Activated T-cell treated with anti-CD3 and anti-CD28 coated beads, Interleukin-2, amount 50 U/mL, for 48 hours (primary cell): ENCODE results near the gene CCDC170.

Experiments used
- DNase-seq, 2 experiments: peaks; one replicate each; pipeline ENCODE4 v3.0.0-alpha.2; 2020

The CCDC170 gene

DNA sequence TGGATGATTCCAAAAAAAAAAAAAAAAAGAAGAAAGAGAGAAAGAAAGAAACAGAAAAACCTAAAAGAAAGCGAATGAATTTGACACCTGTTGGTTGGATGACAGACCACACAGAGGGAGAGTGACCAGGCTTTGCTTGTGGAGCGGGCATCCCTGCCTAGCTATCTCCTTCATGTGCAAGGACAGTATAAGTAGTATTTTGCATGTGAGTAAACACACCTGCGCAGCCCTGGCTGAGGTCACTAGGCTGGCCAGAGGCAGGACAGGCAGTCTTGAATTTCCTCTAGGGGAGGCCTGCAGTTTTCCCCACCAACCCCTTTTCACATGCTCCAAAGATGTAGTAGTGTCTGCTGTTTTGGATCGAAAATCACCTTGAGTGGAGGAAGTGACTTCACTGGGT lies 126.4 kb downstream of the CCDC170 start:
- DNase-seq, result no peak

DNA sequence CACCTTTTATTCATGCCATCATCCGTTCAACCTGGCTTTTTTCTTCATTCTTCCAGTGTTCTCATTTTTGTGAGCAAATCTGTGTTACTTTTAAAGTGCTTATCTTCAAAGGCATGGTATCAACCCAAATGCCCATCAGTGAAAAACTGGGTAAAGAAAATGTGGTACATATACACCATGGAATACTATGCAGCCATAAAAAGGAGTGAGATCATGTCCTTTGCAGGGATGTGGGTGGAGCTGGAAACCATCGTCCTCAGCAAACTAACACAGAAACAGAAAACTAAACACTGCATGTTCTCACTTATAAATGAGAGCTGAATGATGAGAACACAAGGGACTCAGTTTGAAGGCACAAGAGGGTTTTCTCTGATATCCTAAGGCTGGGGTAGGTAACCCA lies 130.3 kb downstream of the CCDC170 start:
- no peak for DNase-seq

DNA sequence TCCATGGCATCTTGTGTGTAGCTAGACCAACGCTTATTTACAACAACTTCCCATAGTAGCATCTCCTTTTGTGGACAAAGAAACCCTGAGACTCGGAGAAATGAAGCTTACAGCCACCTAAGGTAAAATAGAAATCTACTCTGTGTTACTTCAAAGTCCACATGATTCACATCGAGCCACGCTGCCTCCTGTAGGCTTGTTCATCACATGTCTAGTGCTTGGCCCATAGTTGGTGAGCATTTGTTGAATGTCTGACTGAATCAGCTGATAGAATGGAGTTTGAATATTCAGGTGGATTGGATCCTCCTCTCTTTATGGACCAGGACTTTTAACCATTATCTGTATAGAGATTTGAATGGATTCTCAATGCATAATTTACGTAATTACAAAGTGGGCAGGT lies 130.7 kb downstream of the CCDC170 start:
- no peak for DNase-seq

DNA sequence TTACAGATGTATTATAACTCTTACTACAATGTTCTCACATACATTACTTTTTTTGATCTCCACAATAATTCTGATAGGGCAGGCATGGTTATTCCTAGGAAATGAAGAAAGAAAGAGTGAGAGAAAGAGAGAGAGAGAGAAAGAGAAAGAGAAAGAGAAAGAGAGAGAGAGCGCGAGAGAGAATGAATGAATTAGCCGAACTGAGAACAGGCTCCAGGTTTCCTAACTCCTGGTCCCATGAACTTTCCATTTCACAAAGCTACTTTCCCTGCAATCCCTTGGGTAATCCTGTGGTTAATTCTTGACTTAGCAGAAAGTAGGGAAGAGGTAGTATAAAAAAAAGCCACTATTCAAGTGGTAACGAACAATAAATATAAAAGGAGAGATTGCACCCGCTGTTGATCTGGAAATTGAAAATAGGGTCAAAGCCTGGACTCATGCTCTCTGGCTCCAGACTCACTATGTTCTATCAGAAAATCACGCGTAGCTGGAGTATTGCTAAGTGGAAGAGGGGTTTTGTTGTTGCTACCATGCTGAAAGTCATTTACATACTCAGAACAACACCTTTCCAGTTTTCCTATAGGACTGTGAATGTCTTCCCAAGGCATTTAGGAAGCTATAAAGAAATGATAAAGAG lies 131.2 kb downstream of the CCDC170 start:
- no peak for DNase-seq

DNA sequence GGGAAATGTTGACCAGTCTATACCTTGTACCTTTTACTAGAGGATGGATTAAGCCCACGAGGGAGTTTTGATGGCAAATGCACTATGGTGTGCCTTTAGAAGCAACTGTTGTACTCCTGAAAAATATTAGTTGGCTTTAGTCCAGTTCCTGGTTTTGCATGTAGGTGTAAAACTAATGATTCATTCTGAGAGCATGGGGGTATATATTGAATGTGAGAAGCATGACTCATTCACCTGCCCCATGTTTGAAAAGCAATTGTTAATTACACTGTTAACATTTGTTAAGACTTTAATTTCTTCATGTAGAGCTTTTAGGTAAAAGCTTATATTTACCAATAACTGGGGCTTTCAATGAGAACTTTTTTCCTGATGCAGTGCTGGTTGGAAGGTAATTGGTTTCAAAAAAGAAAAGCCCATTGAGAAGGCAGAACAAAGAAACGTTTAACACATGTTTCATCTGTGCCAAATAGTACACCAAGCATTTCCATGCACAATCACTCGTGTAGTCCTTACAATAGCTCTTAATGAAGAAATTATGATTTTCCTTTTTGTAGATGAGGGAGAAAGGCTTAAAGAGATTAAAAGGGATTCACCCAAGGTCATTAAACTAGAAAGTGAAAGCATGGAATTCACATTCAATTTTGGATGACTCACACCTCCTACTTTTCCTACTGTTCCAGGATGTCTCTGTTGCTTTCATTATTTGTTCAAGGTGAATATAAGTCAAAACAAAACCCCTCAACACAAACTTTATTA lies 134.1 kb downstream of the CCDC170 start:
- DNase-seq, result no peak

DNA sequence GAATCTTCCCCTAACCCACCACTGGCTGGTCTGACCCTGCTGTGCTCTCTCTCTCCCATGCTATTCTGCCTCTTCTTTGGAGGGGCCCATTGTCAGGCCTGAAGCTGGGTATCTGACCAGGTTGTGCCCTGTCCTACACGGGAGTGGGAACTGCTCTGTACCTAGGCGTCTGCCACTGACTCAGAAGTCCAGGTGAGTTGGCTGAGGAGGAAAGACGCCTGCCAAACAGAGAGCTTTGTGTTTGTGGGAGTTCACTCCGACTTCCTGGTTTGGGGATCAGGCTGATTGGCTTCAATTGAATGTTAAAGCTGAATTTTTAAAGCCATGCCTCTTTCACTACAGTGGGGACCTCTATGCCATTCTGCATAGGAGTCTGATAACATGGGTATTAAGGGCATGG lies 136.0 kb downstream of the CCDC170 start:
- no peak for DNase-seq

DNA sequence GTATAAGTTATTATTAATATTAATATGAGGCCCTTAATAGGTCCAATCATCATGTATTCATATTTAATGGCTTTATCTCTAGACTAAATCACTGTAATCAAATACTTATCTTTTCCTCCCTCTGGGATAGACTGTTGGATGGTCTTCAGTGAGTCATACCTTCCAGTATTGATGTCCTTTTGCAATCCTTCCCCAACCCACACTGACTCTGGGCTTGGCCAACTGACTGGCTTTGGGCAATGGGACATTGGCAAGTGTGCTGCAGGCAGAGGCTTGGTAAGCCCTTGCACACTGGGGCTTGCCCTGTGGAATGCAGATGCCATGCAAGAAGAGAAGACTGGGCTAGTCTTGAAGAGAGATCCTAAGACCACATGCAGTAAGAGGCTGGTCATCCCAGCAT lies 136.6 kb downstream of the CCDC170 start:
- DNase-seq, result no peak

DNA sequence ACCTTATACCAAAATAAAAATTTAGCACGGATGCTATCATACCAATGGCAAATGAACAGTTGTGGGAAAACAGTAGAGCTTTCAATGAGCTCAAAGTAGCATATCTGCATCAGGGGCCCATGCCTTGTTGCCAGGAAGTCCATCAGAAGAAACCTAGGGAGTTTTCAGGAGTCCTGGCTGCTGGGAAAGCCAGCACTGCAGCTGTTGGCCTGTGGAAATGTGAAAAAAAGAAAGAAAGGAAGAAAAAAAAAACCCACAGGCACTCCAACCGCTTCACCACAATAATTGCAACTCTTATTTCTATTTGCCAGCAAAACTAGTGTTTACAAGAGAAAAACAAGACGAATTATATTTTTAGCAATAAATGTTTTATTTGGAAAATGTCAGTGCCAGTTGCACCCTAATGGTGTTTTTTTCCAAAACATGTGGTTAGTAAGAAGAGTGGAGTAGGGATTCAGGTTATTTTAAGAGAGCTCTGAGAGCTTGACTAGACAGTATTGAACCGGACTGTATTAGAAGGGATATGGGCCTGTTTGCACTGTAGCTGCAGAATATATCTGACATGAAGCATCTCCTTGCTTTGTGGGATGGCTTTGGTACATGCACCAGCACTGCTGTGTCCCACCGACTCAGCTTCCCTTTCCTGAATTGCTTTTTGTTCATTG lies 137.3 kb downstream of the CCDC170 start:
- DNase-seq, result no peak

DNA sequence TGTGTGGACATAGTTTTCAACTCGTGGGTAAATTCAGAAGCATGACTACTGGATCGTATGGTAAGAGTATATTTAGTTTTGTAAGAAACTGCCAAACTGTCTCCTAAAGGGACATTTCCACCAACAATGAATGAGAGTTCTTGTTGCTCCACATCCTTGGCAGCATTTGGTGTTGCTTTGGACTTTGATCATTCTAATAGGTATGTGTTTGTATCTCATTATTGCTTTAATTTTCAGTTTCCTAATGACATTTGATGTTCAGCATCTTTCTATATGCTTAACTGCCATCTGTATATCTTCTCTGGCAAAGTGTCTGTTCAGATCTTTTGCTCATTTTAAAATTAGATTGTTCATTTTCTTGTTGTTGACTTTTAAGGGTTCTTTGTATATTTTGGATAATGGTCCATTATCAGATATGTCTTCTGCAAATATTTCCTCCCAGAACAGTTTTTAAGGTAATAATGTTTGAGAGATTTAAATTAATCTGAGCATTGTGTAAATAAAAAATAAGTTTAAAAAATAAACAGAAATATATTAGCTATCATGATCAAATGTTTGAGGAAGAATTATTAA lies 138.7 kb downstream of the CCDC170 start:
- no peak for DNase-seq

DNA sequence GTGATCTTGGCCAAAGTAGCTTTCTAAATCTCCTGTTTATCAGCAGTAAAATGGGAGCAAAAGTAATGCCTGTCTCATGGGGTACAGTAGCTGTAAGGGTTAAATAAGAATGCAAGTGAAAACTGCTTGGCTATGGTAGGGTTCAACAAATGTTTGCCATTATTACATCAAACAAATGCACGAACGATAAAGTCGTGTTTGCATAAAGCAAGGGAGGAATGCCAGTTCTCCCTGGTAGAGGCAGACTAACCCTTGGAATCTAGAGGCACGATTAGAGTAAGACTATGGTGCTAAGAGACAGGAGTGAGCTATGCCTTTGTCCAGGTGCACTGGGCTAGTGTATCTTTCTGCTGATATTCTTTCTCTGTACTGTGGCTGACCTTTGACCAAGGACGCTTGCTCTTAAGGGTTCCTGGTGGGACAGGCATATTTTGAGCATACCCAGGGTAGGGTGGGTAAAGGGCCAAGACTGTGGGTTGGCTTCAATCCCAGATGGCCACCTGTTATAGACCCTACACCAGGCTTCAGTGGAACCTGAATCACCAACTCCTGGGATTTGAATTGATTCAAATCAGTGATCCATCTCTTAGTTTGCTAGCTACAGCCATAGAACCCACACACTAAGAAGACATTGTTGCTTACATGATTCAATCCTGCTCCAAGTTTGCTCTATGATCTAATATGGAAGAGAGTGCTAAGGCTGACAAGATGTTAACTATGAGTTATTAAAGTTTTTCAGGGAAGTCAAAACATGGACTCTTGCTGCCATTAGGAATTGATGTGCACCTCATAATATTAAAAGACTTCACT lies 139.9 kb downstream of the CCDC170 start:
- no peak for DNase-seq

DNA sequence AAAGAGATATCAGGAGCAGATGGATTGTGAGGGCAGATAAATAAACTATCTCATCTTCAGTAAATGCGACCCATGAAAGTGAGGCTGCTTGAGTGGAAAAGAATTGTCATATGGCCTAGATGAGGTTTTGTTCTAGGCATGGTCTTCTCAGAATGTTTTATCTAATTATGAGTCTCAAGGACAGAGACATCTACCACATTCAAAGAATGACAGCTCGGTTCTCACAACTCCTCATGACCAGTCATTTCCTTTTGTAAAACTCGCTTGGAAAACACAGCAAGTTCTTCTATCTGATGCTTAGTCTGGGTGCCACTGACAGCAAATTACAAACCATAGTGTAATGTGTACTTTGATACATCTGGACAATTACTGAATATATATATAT lies 140.5 kb downstream of the CCDC170 start:
- no peak for DNase-seq

DNA sequence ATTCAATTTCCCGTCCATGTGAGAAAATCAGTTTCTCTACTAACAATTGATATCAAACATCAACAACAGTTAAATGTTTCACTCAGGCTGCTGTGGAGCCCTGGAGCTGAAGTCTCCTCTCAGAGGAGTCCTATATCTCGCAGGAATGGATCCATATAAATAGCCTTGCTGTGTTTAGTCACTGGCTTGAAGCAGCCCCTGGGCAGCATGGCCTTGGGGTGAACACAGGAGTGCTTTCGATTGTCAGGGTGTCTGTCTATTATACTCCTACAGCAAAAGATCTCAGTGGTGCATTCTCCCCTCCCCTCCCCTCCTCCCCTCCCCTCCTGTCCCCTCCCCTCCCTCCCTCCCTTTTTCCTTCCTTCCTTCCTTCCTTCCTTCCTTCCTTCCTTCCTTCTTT lies 141.9 kb downstream of the CCDC170 start:
- DNase-seq, result no peak

DNA sequence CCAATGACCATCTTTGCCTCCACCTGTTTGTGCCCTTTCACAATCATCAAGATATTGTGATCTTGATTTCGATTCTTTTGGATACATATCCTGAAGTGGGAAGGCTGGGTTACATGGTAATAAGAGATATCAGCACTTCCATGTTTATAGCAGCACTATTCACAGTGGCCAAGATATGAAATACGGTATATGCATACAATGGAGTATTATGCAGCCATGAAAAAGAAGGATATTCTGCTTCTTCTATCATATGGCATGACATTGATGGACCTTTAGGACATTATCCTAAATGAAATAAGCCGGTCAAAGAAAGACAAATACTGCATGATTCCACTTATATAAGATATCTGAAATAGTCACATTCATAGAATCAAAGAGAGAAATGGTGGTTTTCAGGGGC lies 144.0 kb downstream of the CCDC170 start:
- DNase-seq, result no peak

DNA sequence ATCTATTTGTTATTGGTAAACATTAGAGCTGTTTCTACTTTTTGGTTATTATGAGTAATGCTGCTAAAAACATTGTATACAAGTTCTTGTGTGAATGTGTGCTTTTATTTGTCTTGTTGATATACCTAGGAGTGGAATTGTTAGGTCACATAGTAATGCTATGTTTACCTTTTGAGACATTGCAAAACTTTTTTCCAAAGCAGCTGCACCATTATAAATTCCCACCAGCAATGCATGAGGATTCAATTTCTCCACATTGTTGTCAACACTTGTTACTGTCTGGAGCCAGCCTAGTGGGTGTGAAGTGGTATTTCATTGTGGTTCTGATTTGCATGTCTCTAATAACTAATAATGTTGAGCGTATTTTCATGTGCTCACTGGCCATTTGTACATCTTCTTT lies 145.9 kb downstream of the CCDC170 start:
- DNase-seq, result no peak

DNA sequence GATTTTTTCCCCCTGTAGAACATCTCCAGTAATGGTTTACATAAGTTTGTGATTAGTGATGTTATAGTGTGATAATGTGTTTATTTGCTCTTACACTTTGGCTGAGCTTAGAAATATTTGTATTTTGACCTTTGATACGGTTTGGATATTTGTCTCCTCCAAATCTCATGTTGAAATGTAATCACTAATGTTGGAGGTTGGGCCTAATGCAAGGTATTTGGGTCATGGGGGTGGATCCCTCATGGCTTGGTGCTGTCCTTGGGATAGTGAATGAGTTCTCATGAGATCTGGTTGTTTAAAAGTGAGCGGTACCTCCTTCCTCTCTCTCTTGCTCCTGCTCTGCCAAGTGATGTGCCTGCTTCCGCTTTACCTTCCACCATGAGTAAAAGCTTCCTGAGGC lies 147.2 kb downstream of the CCDC170 start:
- no peak for DNase-seq

DNA sequence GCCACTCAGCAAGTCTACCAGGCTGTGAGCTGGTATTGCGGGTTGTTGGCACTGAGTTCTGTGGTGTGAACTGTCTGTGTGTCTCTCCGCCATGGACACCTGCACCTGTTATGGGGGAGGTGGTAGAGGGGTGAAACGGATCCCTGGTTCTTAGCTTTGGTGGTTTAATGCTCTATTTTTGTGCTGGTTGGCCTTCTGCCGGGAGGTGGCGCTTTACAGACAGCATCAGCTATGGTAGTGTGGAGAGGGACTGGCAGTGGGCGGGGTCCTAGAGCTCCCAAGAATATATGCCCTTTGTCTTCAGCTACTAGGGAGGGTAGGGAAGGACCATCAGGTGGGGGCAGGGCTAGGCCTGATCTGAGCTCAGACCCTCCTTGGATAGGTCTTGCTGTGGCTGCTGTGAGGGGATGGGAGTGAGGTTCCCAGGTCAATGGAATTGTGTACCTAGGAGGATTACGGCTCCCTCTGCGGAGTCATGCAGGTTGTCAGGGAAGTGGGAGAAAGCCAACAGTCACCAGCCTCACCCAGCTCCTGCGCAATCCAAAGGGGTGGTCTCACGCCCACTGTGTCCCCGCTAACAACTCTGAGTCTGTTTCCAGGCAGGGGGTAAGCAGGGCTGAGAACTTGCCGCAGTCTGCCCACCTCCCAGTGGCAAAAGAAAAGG lies 154.3 kb downstream of the CCDC170 start:
- peak in 1 of 2 experiments; percentile 25 for DNase-seq

DNA sequence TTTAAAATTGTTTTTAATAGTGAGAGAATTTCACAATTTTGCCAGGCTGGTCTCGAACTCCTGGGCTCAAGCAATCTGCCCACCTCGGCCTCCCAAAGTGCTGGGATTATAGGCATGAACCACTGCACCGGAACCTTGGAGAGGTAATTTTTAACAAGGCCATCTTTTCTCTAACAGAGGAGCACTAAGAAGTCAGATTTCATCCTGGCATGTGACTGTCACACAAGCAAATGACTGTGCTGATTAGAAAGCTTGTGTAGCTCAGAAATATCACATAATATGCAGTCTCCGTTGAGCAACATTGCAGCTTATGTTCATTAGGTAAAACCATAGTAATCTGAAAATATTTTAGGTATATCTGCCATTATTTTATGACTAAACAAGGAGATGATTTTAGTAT lies 156.0 kb downstream of the CCDC170 start:
- DNase-seq, result no peak

DNA sequence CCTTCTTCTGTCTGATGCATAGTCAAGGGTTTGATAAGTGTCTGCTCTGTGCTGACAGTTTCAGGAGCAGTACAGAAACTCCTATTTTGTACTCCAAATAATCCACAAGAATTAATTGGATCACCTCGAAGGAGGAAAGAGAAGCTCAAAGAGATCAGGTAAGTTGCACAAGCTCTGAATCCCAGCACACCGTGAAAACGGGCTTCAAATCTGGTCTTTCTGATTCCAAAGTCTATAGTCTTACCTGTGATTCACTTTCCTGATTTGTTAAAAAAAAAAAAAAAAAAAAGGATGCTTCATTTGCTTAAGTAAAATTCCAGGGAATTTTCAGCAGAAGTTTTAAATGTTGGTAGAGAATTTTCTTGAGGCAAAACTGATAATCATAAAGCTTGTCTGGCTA lies 157.8 kb downstream of the CCDC170 start:
- DNase-seq, result no peak

DNA sequence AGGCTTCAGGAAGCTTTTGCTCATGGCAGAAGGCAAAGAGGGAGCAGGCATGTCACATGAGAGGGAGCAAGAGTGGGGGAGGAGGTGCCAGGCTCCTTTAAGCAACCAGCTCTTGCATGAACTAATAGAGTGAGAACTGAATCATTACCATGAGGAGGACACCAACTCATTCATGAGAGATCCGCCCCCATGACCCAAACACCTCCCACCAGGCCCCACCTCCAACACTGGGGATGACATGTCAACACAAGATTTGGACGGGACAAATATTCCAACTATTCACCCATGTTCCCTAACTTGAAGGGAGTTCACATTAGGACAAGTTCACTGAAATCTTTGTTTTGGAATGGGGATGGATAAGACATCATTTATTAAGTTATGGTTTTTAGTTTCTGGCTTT lies 158.5 kb downstream of the CCDC170 start:
- DNase-seq, result no peak

DNA sequence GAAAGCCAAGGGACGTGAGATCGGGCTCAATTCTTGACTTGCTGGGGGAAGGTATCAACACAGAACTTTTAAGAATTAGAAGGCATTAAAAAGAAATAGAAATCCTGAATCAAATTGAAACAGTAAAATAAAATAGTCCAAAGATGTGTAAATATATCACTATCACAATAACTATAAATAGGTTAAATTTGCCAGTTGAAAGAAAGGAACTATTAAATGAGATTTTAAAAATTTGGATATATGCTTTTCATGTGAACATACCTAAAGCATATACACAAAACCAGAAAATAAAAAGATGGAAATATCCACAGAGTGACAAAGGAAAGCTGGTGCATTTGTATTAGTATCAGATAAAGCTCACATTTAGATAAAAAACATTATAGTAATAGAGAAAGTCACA lies 161.3 kb downstream of the CCDC170 start:
- no peak for DNase-seq

DNA sequence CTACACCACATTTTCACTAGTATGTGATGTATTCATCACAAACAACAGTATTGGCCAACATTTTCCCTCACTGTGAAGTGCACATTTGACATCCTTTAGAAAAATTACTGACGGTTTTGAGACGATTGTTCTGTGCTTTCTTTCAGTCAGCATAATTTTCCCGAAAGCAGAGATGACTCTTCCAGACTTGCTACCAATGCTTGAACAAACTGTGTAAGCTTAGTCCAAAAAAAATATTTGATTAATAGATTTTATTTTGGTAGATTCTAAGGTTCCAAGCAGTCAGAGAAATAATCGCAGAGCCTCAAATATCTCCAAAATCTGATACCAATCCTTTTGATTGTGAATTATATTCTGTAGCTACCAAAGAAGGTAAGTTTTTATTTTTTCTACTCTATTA lies 162.6 kb downstream of the CCDC170 start:
- DNase-seq, result no peak

DNA sequence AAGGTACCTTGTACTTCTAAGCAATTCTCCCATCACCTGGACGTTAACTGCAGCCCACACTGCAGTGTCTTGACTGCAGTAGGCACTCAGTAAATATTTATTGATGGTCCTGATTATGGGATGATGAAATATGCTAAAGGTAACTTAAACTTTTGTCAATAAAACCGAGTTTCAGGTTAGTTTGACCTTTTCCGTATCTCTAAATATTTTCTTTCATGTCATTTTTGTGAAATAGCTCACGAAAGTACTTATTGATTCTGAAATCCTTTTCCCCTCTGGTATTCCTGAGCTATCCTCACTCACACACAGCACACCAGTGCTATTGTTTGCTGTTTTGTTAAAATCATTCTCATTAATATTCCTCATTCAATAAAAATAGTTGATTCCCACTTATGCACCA lies 164.3 kb downstream of the CCDC170 start:
- no peak for DNase-seq

DNA sequence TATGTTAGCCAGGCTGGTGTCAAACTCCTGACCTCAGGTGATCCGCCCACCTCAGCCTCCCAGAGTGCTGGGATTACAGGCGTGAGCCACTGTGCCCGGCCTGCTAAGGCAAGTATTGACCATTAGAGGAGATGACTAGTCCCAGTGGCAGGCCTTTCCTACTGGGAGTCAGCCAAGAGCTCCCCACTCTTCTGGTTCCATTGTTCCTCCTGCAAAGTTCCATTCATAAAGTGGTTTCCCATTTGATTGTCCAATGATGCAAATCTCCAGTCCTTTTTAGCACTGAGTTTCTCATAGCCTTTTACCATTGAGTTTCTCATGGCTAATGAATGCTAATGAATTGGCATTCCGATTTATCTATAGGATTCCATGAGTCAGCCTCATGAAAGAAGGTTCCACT lies 165.4 kb downstream of the CCDC170 start:
- DNase-seq, result no peak
